ENCODE data around the gene NGEF.

DNA sequence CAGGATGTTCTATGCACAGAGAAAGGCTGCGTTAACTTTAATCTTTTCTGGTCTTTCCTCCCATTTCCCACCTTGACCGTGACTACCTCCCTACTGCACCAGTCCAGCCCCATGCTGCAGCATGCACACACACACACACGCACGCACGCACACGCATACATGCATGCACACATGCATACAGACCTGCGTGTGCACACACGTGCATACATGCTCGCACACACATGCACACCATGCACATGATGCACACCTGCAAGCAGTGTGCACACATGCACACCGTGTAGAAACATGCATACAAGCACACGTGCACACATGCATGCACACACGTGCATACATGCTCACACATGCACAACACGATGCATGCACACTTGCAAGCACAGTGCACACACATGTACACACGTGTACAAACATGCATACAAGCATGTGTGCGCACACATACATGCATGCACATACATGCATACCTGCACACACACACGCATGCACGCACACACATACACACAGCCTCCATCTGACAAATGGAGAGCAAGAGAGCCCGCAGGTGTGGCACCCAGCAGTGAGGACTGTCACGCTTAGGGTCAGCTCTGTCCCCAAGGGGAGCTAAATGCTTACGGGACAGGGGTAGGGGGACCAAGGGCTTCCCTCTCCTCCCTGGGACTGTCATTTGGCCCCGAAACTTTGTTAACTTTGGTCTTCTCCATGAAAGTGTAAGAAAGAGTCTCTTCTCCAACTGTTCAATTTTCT is 124.8 kb downstream of the NGEF start:
- no peak for TF ChIP-seq YY1 (IDR thresholded peaks at IDR 0.05; ENCODE audit: insufficient read depth, insufficient read length)
- no peak for TF ChIP-seq ZNF274 (IDR thresholded peaks at IDR 0.05; ENCODE audit: low read depth, low read length)
- TF ChIP-seq SUZ12 (IDR thresholded peaks at IDR 0.05; ENCODE audit: extremely low read depth, insufficient read depth, insufficient read length) = no peak
